Gastroesophageal sphincter (tissue), 4 donors: ENCODE results near the gene ITGB5. TPM values are rescaled to one million over a fixed set of nuclear protein-coding genes. Genes with fewer than 3 reads are reported as not detected.

ENCODE experiments used
- ATAC-seq: fragments of 150-250 bp; one replicate; pipeline ENCODE4 v1.9.1; 2016; ENCODE audit warnings: mild to moderate bottlenecking, moderate library complexity
- H3K27ac ChIP-seq, 4 donors: fragments of 200-600 bp; sonication (generic) in 3 of 4; 1 replicate in 3 of 4; 2 replicates in 1 of 4; pipeline ENCODE4 v1.5.1; 2016 to 2019
- H3K27me3 ChIP-seq: fragments of 200-600 bp; sonication (generic); one replicate; pipeline ENCODE4 v1.5.1; 2019
- H3K36me3 ChIP-seq, 2 donors: fragments of 200-600 bp; sonication (generic); one replicate each; pipeline ENCODE4 v1.5.1; 2019; ENCODE audit warnings: control low read depth in 1 of 2
- H3K4me1 ChIP-seq, 3 donors: fragments of 200-600 bp; sonication (generic); 1 replicate in 2 of 3; 2 replicates in 1 of 3; pipeline ENCODE4 v1.5.1; 2016 to 2019; ENCODE audit warnings: control low read depth in 2 of 3
- H3K4me3 ChIP-seq, 2 donors: fragments of 200-600 bp; sonication (generic); one replicate each; pipeline ENCODE4 v1.5.1; 2019; ENCODE audit warnings: mild to moderate bottlenecking in 1 of 2, moderate library complexity in 1 of 2
- H3K9me3 ChIP-seq, 3 donors: fragments of 200-600 bp; sonication (generic); one replicate each; pipeline ENCODE4 v1.5.1; 2017 to 2019; ENCODE audit warnings: control low read depth in 2 of 3
- EP300 ChIP-seq: sonication (generic); formaldehyde crosslinking; IDR thresholded peaks from one replicate; pipeline ENCODE4 v1.6.1; 2017; ENCODE audit warnings: antibody characterized with exemption, mild to moderate bottlenecking
- POLR2A ChIP-seq, 2 donors: fragments of 450-650 bp; IDR thresholded peaks; one replicate each; pipeline ENCODE4 v1.6.1; 2017; ENCODE audit warnings: antibody characterized with exemption in 2 of 2, mild to moderate bottlenecking in 2 of 2, moderate library complexity in 1 of 2
- POLR2AphosphoS5 ChIP-seq: sonication (generic); formaldehyde crosslinking; IDR thresholded peaks from one replicate; pipeline ENCODE4 v1.6.1; 2017; ENCODE audit warnings: antibody characterized with exemption
- WGBS, 2 donors: methylation state at CpG; one replicate each; pipeline ENCODE4 v1.1.5; 2018; ENCODE audit warnings: low coverage in 1 of 2; 5-methylcytosine and 5-hydroxymethylcytosine counted together
- total RNA-seq, 4 donors: library from RNA; depleted of rRNA; stranded (reverse); fragments of >200 nt; gene quantifications; one replicate each; pipeline ENCODE4 v1.1.0, GENCODE V29; 2016
- TF ChIP-seq, protein P1 (sequence below), 4 experiments: fragments of 200-600 bp in 2 of 4; fragments of 450-650 bp in 2 of 4; sonication (generic) in 1 of 4; IDR thresholded peaks; one replicate each; pipeline ENCODE4 v1.5.1; 2017 to 2019; ENCODE audit warnings: antibody characterized with exemption in 4 of 4, mild to moderate bottlenecking in 2 of 4, moderate library complexity in 2 of 4

Gene ITGB5
- total RNA-seq, 4 donors from 2014 or later, result 125 to 312 (median 151) TPM

DNA sequence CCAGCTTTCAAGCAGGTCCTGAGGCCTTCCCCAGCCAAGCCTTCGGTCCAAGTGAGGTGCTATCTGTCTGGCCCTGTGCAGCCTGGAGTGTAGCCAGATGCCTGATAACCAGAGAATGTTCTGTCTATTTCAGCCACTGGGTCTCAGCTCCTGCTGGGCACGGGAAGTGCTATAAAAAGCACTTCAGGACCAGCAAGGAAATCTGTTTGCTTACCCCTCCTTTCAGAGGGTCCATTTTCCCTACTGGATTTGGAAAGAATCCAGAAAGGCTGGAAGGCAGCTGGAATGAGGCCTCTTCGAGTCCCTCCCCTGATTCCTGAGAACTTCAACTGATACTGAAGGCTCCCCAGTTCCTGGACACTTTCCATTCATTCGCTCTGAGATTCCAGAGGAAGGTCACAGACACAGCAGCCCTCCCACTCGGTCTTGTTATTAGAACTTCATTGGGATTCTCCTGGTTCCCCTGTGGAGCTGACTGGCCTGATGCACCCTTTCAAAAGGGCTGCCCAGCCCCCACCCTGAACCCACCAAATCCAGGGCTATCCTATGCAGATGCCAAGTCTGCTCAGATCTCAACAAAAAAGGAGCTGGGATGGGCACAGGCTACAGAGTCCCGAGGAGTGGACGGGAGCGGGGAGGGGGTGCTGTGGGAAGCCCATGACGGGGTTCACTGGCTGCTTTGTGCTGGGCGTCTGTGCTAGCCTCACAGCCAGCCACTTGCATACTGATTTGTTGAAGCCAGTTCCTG lies 86.5 kb downstream of the ITGB5 start:
- TF ChIP-seq POLR2AphosphoS5 (no peak), EP300 (no peak), POLR2A (IDR thresholded peaks at IDR 0.05) (no peak)
- TF ChIP-seq, protein P1, sequence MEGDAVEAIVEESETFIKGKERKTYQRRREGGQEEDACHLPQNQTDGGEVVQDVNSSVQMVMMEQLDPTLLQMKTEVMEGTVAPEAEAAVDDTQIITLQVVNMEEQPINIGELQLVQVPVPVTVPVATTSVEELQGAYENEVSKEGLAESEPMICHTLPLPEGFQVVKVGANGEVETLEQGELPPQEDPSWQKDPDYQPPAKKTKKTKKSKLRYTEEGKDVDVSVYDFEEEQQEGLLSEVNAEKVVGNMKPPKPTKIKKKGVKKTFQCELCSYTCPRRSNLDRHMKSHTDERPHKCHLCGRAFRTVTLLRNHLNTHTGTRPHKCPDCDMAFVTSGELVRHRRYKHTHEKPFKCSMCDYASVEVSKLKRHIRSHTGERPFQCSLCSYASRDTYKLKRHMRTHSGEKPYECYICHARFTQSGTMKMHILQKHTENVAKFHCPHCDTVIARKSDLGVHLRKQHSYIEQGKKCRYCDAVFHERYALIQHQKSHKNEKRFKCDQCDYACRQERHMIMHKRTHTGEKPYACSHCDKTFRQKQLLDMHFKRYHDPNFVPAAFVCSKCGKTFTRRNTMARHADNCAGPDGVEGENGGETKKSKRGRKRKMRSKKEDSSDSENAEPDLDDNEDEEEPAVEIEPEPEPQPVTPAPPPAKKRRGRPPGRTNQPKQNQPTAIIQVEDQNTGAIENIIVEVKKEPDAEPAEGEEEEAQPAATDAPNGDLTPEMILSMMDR (IDR thresholded peaks at IDR 0.05), result no peak
- Histone ChIP-seq H3K9me3 (no peaks in the 10 kb centered on the region), H3K27me3 (no peaks in the 10 kb centered on the region), H3K27ac (peak overlapping the region in 3 of 4 donors; percentile 33 to 64 (median 38)), H3K36me3 (peaks cover 0 to 37% of the 10 kb centered on the region in 2 donors), H3K4me3 (no peak overlapping the region), H3K4me1 (peaks cover 0 to 23% (median 12%) of the 10 kb centered on the region in 3 donors)
- no peak for ATAC-seq
- WGBS, 2 donors, result 13 to 22% methylated on average over 3 to 7 of the region's 10 CpGs

DNA sequence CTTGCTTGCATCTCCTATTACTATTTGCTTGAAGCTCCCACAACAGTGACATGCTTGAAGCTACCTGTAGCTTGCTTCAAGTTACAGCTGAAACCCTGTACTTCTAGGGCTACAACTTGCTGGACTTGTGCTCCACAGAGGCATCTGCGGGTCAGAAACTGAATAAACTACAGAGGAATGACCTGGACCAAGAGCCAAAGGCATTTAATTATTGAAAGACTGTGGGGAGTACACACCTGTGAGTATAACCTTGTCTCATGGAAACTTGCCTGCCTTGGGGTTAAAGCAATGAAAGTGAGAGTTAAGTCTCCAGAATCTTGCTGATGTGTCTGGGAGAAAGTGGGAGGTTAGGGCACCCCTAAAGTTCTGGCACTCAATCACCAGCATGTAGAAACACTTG lies 87.1 kb downstream of the ITGB5 start:
- no peak overlapping the region for H3K4me3 ChIP-seq
- H3K27me3 ChIP-seq, result no peaks in the 10 kb centered on the region
- peak overlapping the region in 3 of 4 donors; percentile 33 to 64 (median 38) for H3K27ac ChIP-seq
- H3K36me3 ChIP-seq, result peaks cover 0 to 43% of the 10 kb centered on the region in 2 donors
- WGBS, 2 donors, result 88% methylated on average over 1 of the region's 1 CpG; no CpG with 5 or more reads in 1 of the 2 donors
- ATAC-seq, result no peak
- no peaks in the 10 kb centered on the region for H3K9me3 ChIP-seq
- no peak for TF ChIP-seq EP300
- TF ChIP-seq POLR2A (IDR thresholded peaks at IDR 0.05), result no peak
- TF ChIP-seq POLR2AphosphoS5, result no peak
- TF ChIP-seq, protein P1 (IDR thresholded peaks at IDR 0.05), result no peak
- peaks cover 0 to 23% (median 12%) of the 10 kb centered on the region in 3 donors for H3K4me1 ChIP-seq

DNA sequence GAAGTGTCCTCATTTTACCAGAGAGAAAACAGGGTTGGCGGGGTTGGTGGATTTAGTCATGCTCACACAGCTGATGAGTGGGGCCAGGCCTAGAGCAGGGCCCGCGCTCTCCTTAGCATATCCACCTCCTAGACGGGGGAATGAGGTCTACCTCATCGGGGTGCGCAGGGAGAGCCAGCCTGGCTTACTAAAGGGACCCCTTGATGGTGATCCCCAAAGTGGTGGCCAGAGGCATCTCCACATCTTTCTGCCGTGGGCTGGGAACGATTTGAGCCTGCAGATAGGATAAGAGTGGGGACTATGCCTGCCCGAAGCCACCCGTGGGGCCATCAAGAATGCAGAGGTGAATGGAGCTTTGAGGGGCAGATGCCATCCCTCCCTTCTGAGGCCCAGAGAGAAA lies 87.5 kb downstream of the ITGB5 start:
- no peaks in the 10 kb centered on the region for H3K9me3 ChIP-seq
- H3K4me3 ChIP-seq, result no peak overlapping the region
- no peaks in the 10 kb centered on the region for H3K27me3 ChIP-seq
- H3K36me3 ChIP-seq, result peaks cover 0 to 47% of the 10 kb centered on the region in 2 donors
- H3K27ac ChIP-seq, result peak overlapping the region in 1 of 4 donors; percentile 64
- ATAC-seq, result no peak
- H3K4me1 ChIP-seq, result peaks cover 0 to 23% (median 12%) of the 10 kb centered on the region in 3 donors
- 80% methylated on average over 1 of the region's 10 CpGs; no CpG with 5 or more reads in 1 of the 2 donors for WGBS, 2 donors
- TF ChIP-seq POLR2AphosphoS5 (no peak), POLR2A (IDR thresholded peaks at IDR 0.05) (no peak), EP300 (no peak)
- TF ChIP-seq, protein P1 (IDR thresholded peaks at IDR 0.05), result no peak

DNA sequence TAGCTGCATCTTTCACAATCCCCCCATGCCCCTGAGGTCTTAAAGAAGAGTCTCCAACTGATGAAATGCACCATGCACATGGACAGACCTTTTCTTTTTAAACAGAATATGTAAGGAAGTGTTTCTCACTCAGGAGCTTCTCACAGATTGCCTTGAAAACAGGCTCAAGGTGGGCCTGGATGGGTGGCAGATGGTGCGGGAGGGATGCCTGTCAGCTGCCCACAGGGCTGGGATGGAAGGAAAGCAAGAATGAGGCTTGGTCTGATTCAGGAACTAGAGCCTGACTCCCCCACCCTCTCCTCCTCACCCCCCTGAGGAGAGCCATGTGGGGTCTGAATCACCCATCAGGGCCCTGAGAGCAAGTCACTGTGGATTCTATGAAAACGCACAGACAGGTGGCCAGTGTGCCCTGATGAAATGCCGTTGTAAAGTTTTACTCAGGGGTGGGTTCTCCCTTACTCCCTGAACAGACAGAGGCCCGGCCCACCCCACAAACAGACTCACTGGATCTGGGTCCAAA lies 89.7 kb downstream of the ITGB5 start:
- no peak overlapping the region for H3K4me3 ChIP-seq
- H3K36me3 ChIP-seq, result peaks cover 0 to 55% of the 10 kb centered on the region in 2 donors
- H3K27ac ChIP-seq, result no peak overlapping the region
- H3K4me1 ChIP-seq, result peaks cover 0 to 36% (median 12%) of the 10 kb centered on the region in 3 donors
- no peak for ATAC-seq
- H3K9me3 ChIP-seq, result no peaks in the 10 kb centered on the region
- no peaks in the 10 kb centered on the region for H3K27me3 ChIP-seq
- WGBS, 2 donors, result 80% methylated on average over 3 of the region's 4 CpGs; no CpG with 5 or more reads in 1 of the 2 donors
- TF ChIP-seq POLR2A (IDR thresholded peaks at IDR 0.05) (no peak), EP300 (no peak), POLR2AphosphoS5 (no peak)
- TF ChIP-seq, protein P1 (IDR thresholded peaks at IDR 0.05), result no peak
